ENCODE data around the gene EYS. TPM values are rescaled to one million over a fixed set of nuclear protein-coding genes. Genes with fewer than 3 reads are reported as not detected.

The EYS gene
- total and polyA plus RNA-seq, 2 of the 8 experiments (the other 6 are each of a cell fraction or from before 2014, with no cell fraction given), result 0.05 to 0.13 TPM

DNA sequence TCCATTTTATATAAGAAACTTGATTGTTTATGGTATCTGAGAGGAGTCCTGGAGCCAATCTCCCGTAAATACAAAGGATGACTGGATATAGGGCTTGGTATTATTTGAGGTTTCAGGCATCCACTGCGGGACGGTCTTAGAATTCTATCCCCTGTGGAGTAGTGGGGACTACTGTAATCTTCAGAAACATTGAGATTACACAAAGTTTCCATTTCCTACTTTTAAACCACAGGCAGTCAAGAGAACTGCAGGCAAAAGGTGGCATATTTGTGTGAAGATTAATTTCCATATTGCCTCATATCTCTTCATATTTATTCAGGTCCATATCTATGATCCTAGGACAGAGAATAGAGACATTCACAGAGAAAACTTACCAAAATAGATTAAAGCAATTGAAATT, 1485.2 kb downstream of the EYS start (continued):
- TF ChIP-seq, protein P1, sequence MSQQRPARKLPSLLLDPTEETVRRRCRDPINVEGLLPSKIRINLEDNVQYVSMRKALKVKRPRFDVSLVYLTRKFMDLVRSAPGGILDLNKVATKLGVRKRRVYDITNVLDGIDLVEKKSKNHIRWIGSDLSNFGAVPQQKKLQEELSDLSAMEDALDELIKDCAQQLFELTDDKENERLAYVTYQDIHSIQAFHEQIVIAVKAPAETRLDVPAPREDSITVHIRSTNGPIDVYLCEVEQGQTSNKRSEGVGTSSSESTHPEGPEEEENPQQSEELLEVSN (IDR thresholded peaks at IDR 0.05), result no peak
- no peak for TF ChIP-seq KDM4A (IDR thresholded peaks at IDR 0.05; ENCODE audit: low read depth, low read length, severe bottlenecking)
- no peak for TF ChIP-seq EP300 (IDR thresholded peaks at IDR 0.05; ENCODE audit: borderline replicate concordance in 1 of 2, low read depth in 2 of 2, low read length in 2 of 2)
- TF ChIP-seq RNF2 (IDR thresholded peaks at IDR 0.05; ENCODE audit: borderline replicate concordance, low read depth, low read length, missing control alignments, poor library complexity, severe bottlenecking), result no peak

All from H1 (cell line).